Mesenchymal stem cell (in vitro differentiated cells and primary cell): Measurements from ENCODE around the gene TUBB1.
"Not testable (repeated sequence)": the region's sequence is repeated elsewhere in the genome, so short reads cannot be mapped to it uniquely, and the experiment has no call there.

Experiments
- DNase-seq: peaks from one replicate; pipeline ENCODE4 v3.0.0-alpha.2; 2013
- H2AFZ ChIP-seq: one replicate; pipeline ENCODE4 v1.6.1; 2013; ENCODE audit warnings: low read depth, mild to moderate bottlenecking, control low read depth, inconsistent platforms, low read length, moderate library complexity
- H2AK5ac ChIP-seq: 2 replicates; pipeline ENCODE4 v1.6.1; 2013; ENCODE audit warnings: low read length, moderate library complexity, mild to moderate bottlenecking, inconsistent platforms; ENCODE audit not compliant: severe bottlenecking
- H2BK120ac ChIP-seq: one replicate; pipeline ENCODE4 v1.6.1; 2013; ENCODE audit warnings: low read depth, mild to moderate bottlenecking, inconsistent platforms, low read length, moderate library complexity
- H2BK12ac ChIP-seq, 2 experiments: one replicate each; pipeline ENCODE4 v1.6.1; 2013; ENCODE audit warnings: inconsistent platforms in 2 of 2, low read length in 2 of 2, mild to moderate bottlenecking in 2 of 2, moderate library complexity in 2 of 2, control low read depth in 1 of 2
- H2BK15ac ChIP-seq: one replicate; pipeline ENCODE4 v1.6.1; 2013; ENCODE audit warnings: mild to moderate bottlenecking, low read depth, inconsistent platforms; ENCODE audit not compliant: poor library complexity, severe bottlenecking
- H2BK5ac ChIP-seq: 2 replicates; pipeline ENCODE4 v1.6.1; 2013; ENCODE audit warnings: low read depth, mild to moderate bottlenecking, low read length, control low read depth, inconsistent platforms; ENCODE audit not compliant: poor library complexity, severe bottlenecking
- H3K14ac ChIP-seq, 2 experiments: one replicate each; pipeline ENCODE4 v1.6.1; 2013; ENCODE audit warnings: inconsistent platforms in 2 of 2, low read length in 2 of 2, control low read depth in 1 of 2, mild to moderate bottlenecking in 1 of 2, moderate library complexity in 1 of 2
- H3K18ac ChIP-seq, 2 experiments: one replicate each; pipeline ENCODE4 v1.6.1; 2013; ENCODE audit warnings: inconsistent platforms in 2 of 2, low read length in 2 of 2, control low read depth in 1 of 2, low read depth in 1 of 2, mild to moderate bottlenecking in 1 of 2
- H3K23ac ChIP-seq, 2 experiments: one replicate each; pipeline ENCODE4 v1.6.1; 2013; ENCODE audit warnings: inconsistent platforms in 2 of 2, low read length in 2 of 2, mild to moderate bottlenecking in 2 of 2, moderate library complexity in 2 of 2, control low read depth in 1 of 2
- H3K27ac ChIP-seq: 2 replicates; pipeline ENCODE4 v1.5.1; 2013; ENCODE audit warnings: mild to moderate bottlenecking, moderate library complexity, low read length, control low read depth, inconsistent platforms; ENCODE audit not compliant: poor library complexity, severe bottlenecking
- H3K27me3 ChIP-seq, 2 experiments: 2 replicates each; pipeline versions ENCODE4 v1.6.1 to v1.7.0; 2013; ENCODE audit warnings: low read length in 2 of 2, mild to moderate bottlenecking in 2 of 2, moderate library complexity in 2 of 2, control low read depth in 1 of 2, inconsistent platforms in 1 of 2; ENCODE audit not compliant: control insufficient read depth in 1 of 2, insufficient read depth in 1 of 2
- H3K36me3 ChIP-seq, 2 experiments: 2 replicates each; pipeline versions ENCODE4 v1.6.1 to v1.7.0; 2013; ENCODE audit warnings: low read length in 2 of 2, control low read depth in 1 of 2, inconsistent platforms in 1 of 2, low read depth in 1 of 2, mild to moderate bottlenecking in 1 of 2; ENCODE audit not compliant: insufficient read depth in 2 of 2, control insufficient read depth in 1 of 2
- H3K4ac ChIP-seq, 2 experiments: one replicate each; pipeline ENCODE4 v1.6.1; 2013; ENCODE audit warnings: inconsistent platforms in 2 of 2, low read length in 2 of 2, mild to moderate bottlenecking in 2 of 2, moderate library complexity in 2 of 2, control low read depth in 1 of 2, low read depth in 1 of 2
- H3K4me1 ChIP-seq: 2 replicates; pipeline ENCODE4 v1.6.1; 2013; ENCODE audit warnings: low read depth, low read length, control low read depth; ENCODE audit not compliant: control insufficient read depth, insufficient read depth
- H3K4me2 ChIP-seq: 2 replicates; pipeline ENCODE4 v1.6.1; 2013; ENCODE audit warnings: low read length, mild to moderate bottlenecking, inconsistent platforms; ENCODE audit not compliant: poor library complexity, severe bottlenecking
- H3K4me3 ChIP-seq, 2 experiments: 2 replicates each; pipeline versions ENCODE4 v1.5.1 to v1.7.0; 2013; ENCODE audit warnings: low read length in 2 of 2, mild to moderate bottlenecking in 2 of 2, control low read depth in 1 of 2, low read depth in 1 of 2; ENCODE audit not compliant: insufficient read depth in 1 of 2
- H3K79me1 ChIP-seq: replicated peaks from 2 replicates; pipeline ENCODE4 v1.6.1; 2013; ENCODE audit warnings: mild to moderate bottlenecking, control low read depth, low read length, inconsistent platforms; ENCODE audit not compliant: poor library complexity, severe bottlenecking
- H3K9ac ChIP-seq: 2 replicates; pipeline ENCODE4 v1.7.0; 2013; ENCODE audit warnings: mild to moderate bottlenecking, low read length, moderate library complexity
- H3K9me3 ChIP-seq: 2 replicates; pipeline ENCODE4 v1.7.0; 2013; ENCODE audit warnings: mild to moderate bottlenecking, low read length; ENCODE audit not compliant: control insufficient read depth
- H4K8ac ChIP-seq: one replicate; pipeline ENCODE4 v1.6.1; 2013; ENCODE audit warnings: inconsistent platforms, mild to moderate bottlenecking, low read length, moderate library complexity
- H4K91ac ChIP-seq: one replicate; pipeline ENCODE4 v1.6.1; 2013; ENCODE audit warnings: mild to moderate bottlenecking, low read length, inconsistent platforms
- WGBS: methylation state at CpG from one replicate; pipeline ENCODE4 v1.1.7; 2013; ENCODE audit warnings: mixed read lengths; 5-methylcytosine and 5-hydroxymethylcytosine counted together

The TUBB1 gene

GRCh38 chr20:59037386-59037785 lies 18.2 kb downstream of the TUBB1 start:
- H3K27ac ChIP-seq: no peak overlapping the region
- H4K8ac ChIP-seq: no peak overlapping the region
- no peak overlapping the region for H2AK5ac ChIP-seq
- no peak overlapping the region for H3K18ac ChIP-seq
- DNase-seq: no peak
- H3K4me1 ChIP-seq: no peaks in the 10 kb centered on the region
- H2BK12ac ChIP-seq: no peak overlapping the region
- no peak overlapping the region for H2BK5ac ChIP-seq
- H2BK15ac ChIP-seq: no peak overlapping the region
- no peak overlapping the region for H3K4me3 ChIP-seq
- WGBS: 96% methylated on average over 12 of the region's 12 CpGs
- H3K9ac ChIP-seq: no peak overlapping the region
- no peak overlapping the region for H3K4ac ChIP-seq
- no peaks in the 10 kb centered on the region for H3K9me3 ChIP-seq
- H3K4me2 ChIP-seq: no peak overlapping the region
- H3K27me3 ChIP-seq: no peaks in the 10 kb centered on the region
- no peak overlapping the region for H2AFZ ChIP-seq
- H3K14ac ChIP-seq: no peak overlapping the region
- no peak overlapping the region for H3K23ac ChIP-seq
- H2BK120ac ChIP-seq: no peak overlapping the region
- H3K79me1 ChIP-seq: peaks cover 5% of the 10 kb centered on the region
- peaks cover 13 to 61% of the 10 kb centered on the region in 2 experiments for H3K36me3 ChIP-seq
- H4K91ac ChIP-seq: peak overlapping the region; percentile 28

- DNase-seq: no peak
- no peak overlapping the region for H2BK5ac ChIP-seq
- no peak overlapping the region for H2AK5ac ChIP-seq
- peaks cover 5% of the 10 kb centered on the region for H3K79me1 ChIP-seq
- no peak overlapping the region for H2AFZ ChIP-seq
- peaks cover 13 to 52% of the 10 kb centered on the region in 2 experiments for H3K36me3 ChIP-seq
- H2BK15ac ChIP-seq: no peak overlapping the region
- H2BK120ac ChIP-seq: no peak overlapping the region
- H4K91ac ChIP-seq: no peak overlapping the region
- H3K27me3 ChIP-seq: no peaks in the 10 kb centered on the region
- H3K4me2 ChIP-seq: no peak overlapping the region
- H3K4ac ChIP-seq: no peak overlapping the region
- H2BK12ac ChIP-seq: no peak overlapping the region
- no peak overlapping the region for H4K8ac ChIP-seq
- peak overlapping the region; percentile 3 for H3K9ac ChIP-seq
- no peak overlapping the region for H3K4me3 ChIP-seq
- H3K14ac ChIP-seq: no peak overlapping the region
- peaks cover 5% of the 10 kb centered on the region for H3K4me1 ChIP-seq
- no peaks in the 10 kb centered on the region for H3K9me3 ChIP-seq
- 100% methylated on average over 1 of the region's 1 CpG for WGBS
- H3K27ac ChIP-seq: no peak overlapping the region
- H3K18ac ChIP-seq: no peak overlapping the region
- no peak overlapping the region for H3K23ac ChIP-seq
Measured at GRCh38 chr20:59039233-59039632, 20.0 kb downstream of the TUBB1 start.

GRCh38 chr20:59040667-59041066 lies 21.4 kb downstream of the TUBB1 start:
- DNase-seq: no peak
- Histone ChIP-seq H2AFZ (no peak overlapping the region), H4K91ac (no peak overlapping the region), H3K4ac (no peak overlapping the region), H3K27me3 (no peaks in the 10 kb centered on the region), H3K18ac (no peak overlapping the region), H3K14ac (no peak overlapping the region), H4K8ac (no peak overlapping the region), H3K9me3 (no peaks in the 10 kb centered on the region), H3K4me2 (no peak overlapping the region), H3K36me3 (peaks cover 9 to 38% of the 10 kb centered on the region in 2 experiments), H3K9ac (no peak overlapping the region), H2BK120ac (no peak overlapping the region), H3K4me1 (peaks cover 5% of the 10 kb centered on the region), H2AK5ac (no peak overlapping the region), H3K4me3 (peak overlapping the region in 1 of 2 experiments; percentile 81), H3K27ac (no peak overlapping the region), H3K23ac (no peak overlapping the region), H2BK5ac (no peak overlapping the region), H2BK15ac (no peak overlapping the region), H3K79me1 (peaks cover 4% of the 10 kb centered on the region), H2BK12ac (no peak overlapping the region)
- 83% methylated on average over 5 of the region's 5 CpGs for WGBS

GRCh38 chr20:59041487-59041886 lies 22.3 kb downstream of the TUBB1 start:
- not testable (repeated sequence) for H3K27me3 ChIP-seq, DNase-seq, H3K4ac ChIP-seq, H2BK12ac ChIP-seq, H2BK15ac ChIP-seq, H3K23ac ChIP-seq, H2BK120ac ChIP-seq, H2AFZ ChIP-seq, H2BK5ac ChIP-seq, H3K9me3 ChIP-seq, H3K4me2 ChIP-seq, H3K27ac ChIP-seq, H3K79me1 ChIP-seq, H3K14ac ChIP-seq, H4K91ac ChIP-seq, H2AK5ac ChIP-seq, H4K8ac ChIP-seq, H3K18ac ChIP-seq, H3K4me1 ChIP-seq
- H3K9ac ChIP-seq: peak overlapping the region; percentile 90
- H3K4me3 ChIP-seq: peak overlapping the region in 1 of 2 experiments; percentile 81
- WGBS: 97% methylated on average over 14 of the region's 16 CpGs
- peaks cover 4 to 30% of the 10 kb centered on the region in 2 experiments for H3K36me3 ChIP-seq
